GM18909 (cell line): ENCODE measurements around the gene EEFSEC.

Experiments used
- ATAC-seq: cut with Tn5 transposase; IDR thresholded peaks from one replicate; pipeline ENCODE4 v1.9.1; 2021; ENCODE audit warnings: mild to moderate bottlenecking; ENCODE audit not compliant: unreplicated experiment, poor library complexity

The EEFSEC gene

GRCh38 chr3:128430731-128431130 is 277.4 kb downstream of the EEFSEC start:
- no peak for ATAC-seq

GRCh38 chr3:128431803-128432300 is 278.6 kb downstream of the EEFSEC start:
- ATAC-seq: no peak

- ATAC-seq: no peak
Observed at GRCh38 chr3:128432301-128432970, 279.2 kb downstream of the EEFSEC start.

- ATAC-seq: no peak
Observed at GRCh38 chr3:128432971-128433836, 279.9 kb downstream of the EEFSEC start.

GRCh38 chr3:128433837-128434165 is 280.5 kb downstream of the EEFSEC start:
- ATAC-seq: no peak

GRCh38 chr3:128434524-128434923 is 281.2 kb downstream of the EEFSEC start:
- ATAC-seq: no peak

GRCh38 chr3:128435058-128435457 is 281.8 kb downstream of the EEFSEC start:
- no peak for ATAC-seq

- ATAC-seq: no peak
Observed at GRCh38 chr3:128435561-128435960, 282.3 kb downstream of the EEFSEC start.

GRCh38 chr3:128436214-128436613 is 282.9 kb downstream of the EEFSEC start:
- no peak for ATAC-seq

- no peak for ATAC-seq
Observed at GRCh38 chr3:128438488-128439072, 285.3 kb downstream of the EEFSEC start.

- ATAC-seq: no peak
Observed at GRCh38 chr3:128439226-128439625, 285.9 kb downstream of the EEFSEC start.

- ATAC-seq: no peak
Observed at GRCh38 chr3:128442070-128442469, 288.8 kb downstream of the EEFSEC start.

GRCh38 chr3:128442949-128443348 is 289.7 kb downstream of the EEFSEC start:
- no peak for ATAC-seq

GRCh38 chr3:128443771-128444170 is 290.5 kb downstream of the EEFSEC start:
- ATAC-seq: no peak

- ATAC-seq: no peak
Observed at GRCh38 chr3:128445357-128445756, 292.1 kb downstream of the EEFSEC start.

GRCh38 chr3:128446821-128447220 is 293.5 kb downstream of the EEFSEC start:
- ATAC-seq: no peak

- ATAC-seq: no peak
Observed at GRCh38 chr3:128447561-128448013, 294.3 kb downstream of the EEFSEC start.

- no peak for ATAC-seq
Observed at GRCh38 chr3:128448491-128448890, 295.2 kb downstream of the EEFSEC start.

GRCh38 chr3:128449111-128449638 is 295.9 kb downstream of the EEFSEC start:
- no peak for ATAC-seq

GRCh38 chr3:128452120-128452519 is 298.8 kb downstream of the EEFSEC start:
- no peak for ATAC-seq
